ENCODE data around the gene TMEM248.
"Not testable (repeated sequence)": the region's sequence is repeated elsewhere in the genome, so short reads cannot be mapped to it uniquely, and the experiment has no call there.

GRCh38 chr7:66878301-66878685, 42.7 kb upstream of the TMEM248 start:
- not testable (repeated sequence) for TF ChIP-seq TRIM28 (IDR thresholded peaks at IDR 0.05; ENCODE audit: borderline replicate concordance, low read length); CTCF (tag by site-specific recombination; IDR thresholded peaks at IDR 0.05); ZNF366 (tag by site-specific recombination; conservative IDR thresholded peaks at IDR 0.05); REPIN1 (tag by site-specific recombination; IDR thresholded peaks at IDR 0.05; ENCODE audit: low read depth); ZBTB7A (tag by site-specific recombination; IDR thresholded peaks at IDR 0.05; ENCODE audit: low read depth); ZNF23 (tag by site-specific recombination; IDR thresholded peaks at IDR 0.05; ENCODE audit: borderline replicate concordance); ZNF416 (tag by site-specific recombination; IDR thresholded peaks at IDR 0.05); ZNF292 (tag by site-specific recombination; IDR thresholded peaks at IDR 0.05; ENCODE audit: borderline replicate concordance, low read depth); ZNF423 (tag by site-specific recombination; IDR thresholded peaks at IDR 0.05); ZNF133 (tag by site-specific recombination; IDR thresholded peaks at IDR 0.05)
- TF ChIP-seq, protein P1, sequence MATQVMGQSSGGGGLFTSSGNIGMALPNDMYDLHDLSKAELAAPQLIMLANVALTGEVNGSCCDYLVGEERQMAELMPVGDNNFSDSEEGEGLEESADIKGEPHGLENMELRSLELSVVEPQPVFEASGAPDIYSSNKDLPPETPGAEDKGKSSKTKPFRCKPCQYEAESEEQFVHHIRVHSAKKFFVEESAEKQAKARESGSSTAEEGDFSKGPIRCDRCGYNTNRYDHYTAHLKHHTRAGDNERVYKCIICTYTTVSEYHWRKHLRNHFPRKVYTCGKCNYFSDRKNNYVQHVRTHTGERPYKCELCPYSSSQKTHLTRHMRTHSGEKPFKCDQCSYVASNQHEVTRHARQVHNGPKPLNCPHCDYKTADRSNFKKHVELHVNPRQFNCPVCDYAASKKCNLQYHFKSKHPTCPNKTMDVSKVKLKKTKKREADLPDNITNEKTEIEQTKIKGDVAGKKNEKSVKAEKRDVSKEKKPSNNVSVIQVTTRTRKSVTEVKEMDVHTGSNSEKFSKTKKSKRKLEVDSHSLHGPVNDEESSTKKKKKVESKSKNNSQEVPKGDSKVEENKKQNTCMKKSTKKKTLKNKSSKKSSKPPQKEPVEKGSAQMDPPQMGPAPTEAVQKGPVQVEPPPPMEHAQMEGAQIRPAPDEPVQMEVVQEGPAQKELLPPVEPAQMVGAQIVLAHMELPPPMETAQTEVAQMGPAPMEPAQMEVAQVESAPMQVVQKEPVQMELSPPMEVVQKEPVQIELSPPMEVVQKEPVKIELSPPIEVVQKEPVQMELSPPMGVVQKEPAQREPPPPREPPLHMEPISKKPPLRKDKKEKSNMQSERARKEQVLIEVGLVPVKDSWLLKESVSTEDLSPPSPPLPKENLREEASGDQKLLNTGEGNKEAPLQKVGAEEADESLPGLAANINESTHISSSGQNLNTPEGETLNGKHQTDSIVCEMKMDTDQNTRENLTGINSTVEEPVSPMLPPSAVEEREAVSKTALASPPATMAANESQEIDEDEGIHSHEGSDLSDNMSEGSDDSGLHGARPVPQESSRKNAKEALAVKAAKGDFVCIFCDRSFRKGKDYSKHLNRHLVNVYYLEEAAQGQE (tag by site-specific recombination; IDR thresholded peaks at IDR 0.05), result not testable (repeated sequence)
- TF ChIP-seq, protein P2, sequence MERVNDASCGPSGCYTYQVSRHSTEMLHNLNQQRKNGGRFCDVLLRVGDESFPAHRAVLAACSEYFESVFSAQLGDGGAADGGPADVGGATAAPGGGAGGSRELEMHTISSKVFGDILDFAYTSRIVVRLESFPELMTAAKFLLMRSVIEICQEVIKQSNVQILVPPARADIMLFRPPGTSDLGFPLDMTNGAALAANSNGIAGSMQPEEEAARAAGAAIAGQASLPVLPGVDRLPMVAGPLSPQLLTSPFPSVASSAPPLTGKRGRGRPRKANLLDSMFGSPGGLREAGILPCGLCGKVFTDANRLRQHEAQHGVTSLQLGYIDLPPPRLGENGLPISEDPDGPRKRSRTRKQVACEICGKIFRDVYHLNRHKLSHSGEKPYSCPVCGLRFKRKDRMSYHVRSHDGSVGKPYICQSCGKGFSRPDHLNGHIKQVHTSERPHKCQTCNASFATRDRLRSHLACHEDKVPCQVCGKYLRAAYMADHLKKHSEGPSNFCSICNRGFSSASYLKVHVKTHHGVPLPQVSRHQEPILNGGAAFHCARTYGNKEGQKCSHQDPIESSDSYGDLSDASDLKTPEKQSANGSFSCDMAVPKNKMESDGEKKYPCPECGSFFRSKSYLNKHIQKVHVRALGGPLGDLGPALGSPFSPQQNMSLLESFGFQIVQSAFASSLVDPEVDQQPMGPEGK (tag by site-specific recombination; IDR thresholded peaks at IDR 0.05), result not testable (repeated sequence)
